ENCODE data around the gene TANGO2.

The TANGO2 gene

GRCh38 chr22:20080776-20081654 lies 60.1 kb downstream of the TANGO2 start:
- H3K27ac Mint-ChIP-seq: peak overlapping the region; percentile 88
- peak overlapping the region; percentile 91 for H3K4me3 Mint-ChIP-seq
- DNase-seq: peak; percentile 32
- H3K9me3 Mint-ChIP-seq: no peaks in the 10 kb centered on the region
- H3K27me3 Mint-ChIP-seq (ENCODE audit: low read depth, poor library complexity): no peaks in the 10 kb centered on the region
- no peak for TF ChIP-seq CTCF (IDR thresholded peaks at IDR 0.05)
- peaks cover 62% of the 10 kb centered on the region for H3K4me1 Mint-ChIP-seq
- peaks cover 9% of the 10 kb centered on the region for H3K36me3 Mint-ChIP-seq (ENCODE audit: low read depth)

DNA sequence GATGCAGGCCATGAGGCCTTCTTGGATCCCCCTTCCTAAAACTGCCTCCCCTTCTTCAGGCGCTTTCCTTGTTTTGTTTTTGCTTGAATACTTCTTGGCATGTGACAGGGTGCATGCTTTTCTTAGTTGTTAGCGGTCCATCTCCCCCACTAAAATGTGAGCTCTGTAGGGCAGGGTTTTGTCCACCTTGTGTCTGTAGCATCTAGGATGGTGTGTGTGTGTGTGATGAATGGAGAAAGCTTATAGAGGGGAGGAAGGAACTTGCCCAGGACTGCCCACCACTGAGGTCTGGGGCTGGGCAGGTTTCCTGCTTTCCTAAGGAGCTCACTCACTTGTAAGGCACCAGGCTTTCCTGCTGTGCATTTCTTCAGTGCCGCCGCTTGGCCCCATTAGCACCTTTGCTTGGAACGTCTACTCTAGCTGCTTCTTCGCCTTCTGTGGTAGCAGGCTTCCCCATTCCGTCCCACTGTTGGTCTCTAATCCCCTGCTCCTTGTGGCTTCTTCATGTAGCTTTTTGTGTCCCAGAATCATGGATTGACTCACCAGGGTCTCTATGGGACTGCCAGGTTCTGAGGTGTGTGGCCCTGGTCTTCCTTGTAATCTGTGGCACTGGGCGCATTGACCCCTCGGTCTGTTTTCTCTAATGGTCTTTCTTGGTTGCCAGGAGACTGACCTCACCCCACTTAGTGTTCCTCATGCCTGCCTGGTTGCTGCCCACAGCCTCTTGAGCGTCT lies 62.4 kb downstream of the TANGO2 start:
- H3K4me3 Mint-ChIP-seq: peak overlapping the region; percentile 91
- DNase-seq: no peak

DNA sequence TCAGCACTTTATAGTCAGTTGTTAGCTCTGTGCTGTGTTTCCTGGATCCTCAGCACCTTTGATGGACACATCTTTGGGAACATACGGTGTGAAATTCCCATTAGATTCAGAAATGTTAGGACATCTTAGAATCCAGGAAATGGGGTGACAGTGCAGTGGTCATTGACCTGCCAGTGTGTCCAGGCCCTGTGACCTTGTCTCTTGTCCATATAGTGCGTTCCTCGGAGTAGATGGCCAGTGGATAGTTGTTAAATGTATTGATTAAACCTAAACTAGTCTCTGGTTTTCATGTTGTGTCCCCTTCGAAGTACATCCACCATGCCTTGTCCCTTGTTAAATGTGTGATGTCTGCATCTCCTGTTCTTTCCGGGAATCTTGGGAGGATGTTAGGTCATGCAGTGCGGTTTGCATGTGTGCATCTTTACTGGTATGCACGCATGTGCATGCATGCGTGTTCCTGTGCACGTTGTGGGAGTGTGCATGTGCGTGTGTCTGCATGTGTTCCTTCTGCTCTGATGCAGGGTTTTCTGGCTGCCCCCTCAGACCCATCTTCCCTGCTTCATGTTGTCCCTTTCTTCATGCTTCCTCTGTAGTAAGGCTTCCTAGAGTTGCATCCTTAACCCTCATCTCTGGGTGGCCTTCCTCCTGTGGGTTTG lies 63.1 kb downstream of the TANGO2 start:
- peak overlapping the region; percentile 97 for H3K27ac Mint-ChIP-seq
- DNase-seq: no peak

More for the DNA sequence above, 62.4 kb downstream of the TANGO2 start:
- Mint-ChIP-seq H3K4me1 (peaks cover 56% of the 10 kb centered on the region), H3K36me3 (ENCODE audit: low read depth) (peaks cover 29% of the 10 kb centered on the region), H3K27ac (peak overlapping the region; percentile 97), H3K27me3 (ENCODE audit: low read depth, poor library complexity) (no peaks in the 10 kb centered on the region), H3K9me3 (no peaks in the 10 kb centered on the region)
- TF ChIP-seq CTCF (IDR thresholded peaks at IDR 0.05): no peak

DNA sequence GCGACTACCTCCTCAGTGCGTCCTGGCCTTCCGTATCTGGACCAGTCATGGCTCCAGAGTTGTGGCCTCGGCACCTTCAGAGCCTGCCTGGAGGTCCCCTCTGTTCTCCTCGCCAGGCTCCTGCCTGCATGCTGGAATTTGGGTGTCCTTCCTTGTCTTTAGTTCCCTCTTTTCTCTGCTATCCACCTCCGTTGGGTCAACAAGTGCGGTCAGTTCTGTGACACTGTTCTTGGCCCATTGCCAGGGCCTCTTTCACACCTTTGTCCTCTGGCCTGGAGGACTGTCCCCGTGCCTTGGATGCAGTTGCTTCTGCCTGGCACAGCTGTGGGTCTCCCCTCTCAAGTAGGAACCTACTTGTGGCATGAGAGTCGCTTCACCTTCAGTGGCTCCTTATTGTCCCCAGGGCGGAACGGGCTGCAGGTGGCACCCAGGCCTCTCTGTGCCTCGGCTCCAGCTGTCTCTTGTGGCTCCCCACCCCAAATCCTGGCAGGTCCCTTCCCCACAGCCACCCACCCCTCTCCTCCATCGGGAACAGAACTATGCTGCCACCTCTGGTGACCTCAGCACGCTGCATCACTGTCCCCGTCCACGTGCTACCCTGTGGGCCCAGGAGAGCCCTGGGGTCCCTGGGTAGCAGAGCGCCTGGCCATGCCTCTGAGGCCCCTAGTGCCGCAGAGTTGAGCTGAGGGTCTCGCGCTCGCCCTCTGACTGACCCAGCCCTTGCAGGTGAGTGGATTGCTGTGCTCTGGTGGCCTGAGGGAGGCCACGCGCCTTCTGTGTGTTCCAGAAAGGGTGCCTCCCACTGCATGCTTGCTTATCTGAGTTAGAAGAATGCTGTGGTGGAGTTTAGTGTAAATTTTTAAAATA lies 63.9 kb downstream of the TANGO2 start:
- Mint-ChIP-seq H3K9me3 (no peaks in the 10 kb centered on the region), H3K4me3 (no peak overlapping the region), H3K36me3 (ENCODE audit: low read depth) (peaks cover 44% of the 10 kb centered on the region), H3K27ac (peak overlapping the region; percentile 97), H3K27me3 (ENCODE audit: low read depth, poor library complexity) (no peaks in the 10 kb centered on the region), H3K4me1 (peaks cover 53% of the 10 kb centered on the region)
- peak; percentile 65 for DNase-seq
- peak; percentile 45 for TF ChIP-seq CTCF (IDR thresholded peaks at IDR 0.05)

More for the DNA sequence above, 63.1 kb downstream of the TANGO2 start:
- H3K9me3 Mint-ChIP-seq: no peaks in the 10 kb centered on the region
- no peak for TF ChIP-seq CTCF (IDR thresholded peaks at IDR 0.05)
- peaks cover 36% of the 10 kb centered on the region for H3K36me3 Mint-ChIP-seq (ENCODE audit: low read depth)
- H3K4me1 Mint-ChIP-seq: peaks cover 56% of the 10 kb centered on the region
- H3K27me3 Mint-ChIP-seq (ENCODE audit: low read depth, poor library complexity): no peaks in the 10 kb centered on the region
- H3K4me3 Mint-ChIP-seq: peak overlapping the region; percentile 43

- Mint-ChIP-seq H3K4me1 (peaks cover 50% of the 10 kb centered on the region), H3K27me3 (ENCODE audit: low read depth, poor library complexity) (no peaks in the 10 kb centered on the region), H3K27ac (no peak overlapping the region), H3K9me3 (no peaks in the 10 kb centered on the region), H3K4me3 (no peak overlapping the region), H3K36me3 (ENCODE audit: low read depth) (peaks cover 52% of the 10 kb centered on the region)
- DNase-seq: no peak
- TF ChIP-seq CTCF (IDR thresholded peaks at IDR 0.05): no peak
Measured at GRCh38 chr22:20085651-20086050, 64.7 kb downstream of the TANGO2 start.
